AG04449 (cell line): ENCODE data around the gene ARHGEF11.

Experiments
- CTCF ChIA-PET: fragments of 350-600 bp; formaldehyde crosslinking; extraction: SDS; loops from one replicate; lab custom pipeline; 2021; ENCODE audit warnings: antibody characterized with exemption; lab: Yijun Ruan, JAX
- POLR2A ChIA-PET: fragments of 400-600, 350-600 bp; formaldehyde crosslinking; extraction: SDS; loops from one replicate; lab custom pipeline; 2020; ENCODE audit warnings: antibody characterized with exemption, inconsistent platforms; lab: Yijun Ruan, JAX
- DNase-seq: peaks from one replicate; pipeline ENCODE4 v3.0.0-alpha.2; 2010; ENCODE audit warnings: low read depth, low spot score
- H3K4me3 ChIP-seq: 2 replicates; pipeline ENCODE4 v1.5.1; 2011; ENCODE audit warnings: low read depth, mild to moderate bottlenecking, control low read depth, low read length
- CTCF ChIP-seq: IDR thresholded peaks from one replicate; pipeline ENCODE4 v1.5.1; 2011; ENCODE audit warnings: mild to moderate bottlenecking, moderate library complexity, low read length, control low read depth, inconsistent platforms; ENCODE audit not compliant: insufficient read depth; ENCODE audit errors: missing control alignments

ARHGEF11 gene

GRCh38 chr1:156905651-156906050 lies 139.9 kb downstream of the ARHGEF11 start:
- POLR2A ChIA-PET, result no interaction called here
- no peak for TF ChIP-seq CTCF
- CTCF ChIA-PET, result no interaction called here
- DNase-seq, result no peak
- H3K4me3 ChIP-seq, result no peak overlapping the region

DNA sequence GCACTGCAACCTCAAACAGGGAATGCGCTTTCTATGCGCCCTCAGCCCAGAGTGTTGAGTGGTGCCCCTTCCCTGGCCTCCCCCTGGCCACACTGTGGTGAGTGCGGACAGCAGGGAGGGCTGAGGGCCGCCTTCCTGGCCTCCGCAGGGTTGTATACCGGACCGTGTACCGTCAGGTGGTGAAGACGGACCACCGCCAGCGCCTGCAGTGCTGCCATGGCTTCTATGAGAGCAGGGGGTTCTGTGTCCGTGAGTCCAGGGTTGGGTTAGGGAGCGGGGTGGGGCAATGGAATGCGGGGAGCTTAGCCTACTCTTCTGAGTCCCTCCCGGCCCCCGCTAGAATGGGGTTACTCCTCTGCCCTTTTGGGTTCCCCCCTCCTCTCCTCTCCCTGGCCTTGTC lies 140.4 kb downstream of the ARHGEF11 start:
- no peak overlapping the region for H3K4me3 ChIP-seq
- no peak for DNase-seq
- no peak for TF ChIP-seq CTCF
- ChIA-PET CTCF (no interaction called here), POLR2A (no interaction called here)

DNA sequence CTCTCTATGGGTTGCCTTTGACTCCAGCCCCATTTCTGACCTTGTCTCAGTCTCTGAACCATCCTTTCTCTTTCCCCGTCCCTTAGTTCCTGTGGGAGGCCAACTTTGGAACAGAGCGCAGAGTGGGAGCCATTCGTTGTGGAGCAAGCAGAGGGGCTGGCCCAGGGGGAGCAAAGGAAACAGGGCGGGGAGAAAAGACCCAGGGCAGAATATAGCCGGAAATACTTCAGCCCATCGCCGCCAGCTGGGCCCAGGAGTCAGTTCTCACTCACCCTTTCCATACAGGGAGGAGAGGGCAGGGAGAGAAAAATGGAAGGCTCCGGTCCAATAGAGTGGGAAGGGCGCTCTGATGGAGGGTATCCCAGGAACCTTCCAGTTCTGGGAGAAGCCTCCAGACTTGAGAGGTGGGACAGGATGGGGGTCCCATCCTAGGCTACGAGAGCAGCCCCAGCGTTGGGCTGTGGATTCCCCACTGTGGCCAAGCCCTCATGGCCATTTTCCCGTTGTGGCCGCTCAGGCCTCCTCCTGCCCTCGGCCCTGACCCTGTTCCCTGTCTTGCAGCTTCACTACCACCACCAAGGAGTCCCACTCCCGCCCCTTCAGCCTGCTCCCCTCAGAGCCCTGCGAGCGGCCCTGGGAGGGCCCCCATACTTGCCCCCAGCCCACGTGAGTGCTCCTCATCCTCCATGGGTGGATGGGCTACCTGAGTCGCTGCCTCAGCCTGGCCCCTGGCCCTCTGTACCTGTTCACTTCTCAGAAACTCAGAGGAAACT lies 141.2 kb downstream of the ARHGEF11 start:
- no peak for DNase-seq
- H3K4me3 ChIP-seq, result no peak overlapping the region
- ChIA-PET POLR2A (no interaction called here), CTCF (interaction anchor here (1.2 to 23.6 kb wide), 3 partner anchors 13 to 21 kb away, joined by 3 to 678 read pairs (median 71); partner anchors contain the start of genes LRRC71 and PEAR1)
- no peak for TF ChIP-seq CTCF

DNA sequence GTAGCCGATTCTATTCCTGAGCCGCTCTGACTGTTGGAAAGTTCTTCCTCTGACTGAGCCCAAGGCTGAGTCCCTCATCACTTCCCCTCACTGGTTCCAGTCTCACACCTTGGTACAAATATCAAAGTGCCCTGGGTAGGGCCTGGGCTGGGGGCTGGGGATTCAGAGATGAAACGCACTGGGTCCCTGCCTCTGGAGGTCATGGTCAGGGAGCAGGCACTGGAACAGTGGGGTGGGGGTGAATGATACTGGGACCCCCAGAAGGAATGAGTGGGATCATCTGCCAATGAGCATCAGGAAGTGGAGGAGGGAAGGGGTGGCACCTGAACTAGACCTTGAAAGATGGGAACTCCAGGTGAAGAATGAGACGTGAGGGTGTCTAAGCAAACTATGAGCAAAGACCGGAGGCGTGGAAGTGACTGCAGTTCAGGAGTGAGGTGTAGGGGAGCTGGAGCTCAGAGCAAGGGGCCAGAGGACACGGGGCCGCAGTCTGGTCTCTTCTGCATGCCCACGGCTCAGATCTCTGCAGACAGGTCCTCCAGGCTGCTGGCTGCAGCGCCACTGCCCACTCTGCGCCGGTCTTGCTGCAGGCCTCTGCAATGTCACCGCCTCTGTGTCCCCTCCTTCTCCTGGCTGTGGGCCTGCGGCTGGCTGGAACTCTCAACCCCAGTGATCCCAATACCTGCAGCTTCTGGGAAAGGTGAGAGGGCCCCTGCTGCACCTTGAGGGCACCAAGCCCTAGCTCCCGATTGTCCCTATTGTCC lies 142.0 kb downstream of the ARHGEF11 start:
- no peak overlapping the region for H3K4me3 ChIP-seq
- ChIA-PET CTCF (interaction anchor here (1.2 to 23.6 kb wide), 4 partner anchors 12 to 177 kb away, joined by 3 to 678 read pairs (median 38); partner anchors contain the start of genes LRRC71 and PEAR1), POLR2A (no interaction called here)
- no peak for DNase-seq
- no peak for TF ChIP-seq CTCF

GRCh38 chr1:156901966-156902915 lies 143.3 kb downstream of the ARHGEF11 start:
- H3K4me3 ChIP-seq, result no peak overlapping the region
- no peak for TF ChIP-seq CTCF
- CTCF ChIA-PET, result interaction anchor here (1.2 to 23.6 kb wide), 6 partner anchors 11 to 243 kb away, joined by 3 to 678 read pairs (median 6); partner anchors contain the start of genes LRRC71, NTRK1 and PEAR1
- no peak for DNase-seq
- POLR2A ChIA-PET, result no interaction called here
